IMR-90 (cell line): ENCODE measurements around the gene DAG1. TPM values are rescaled to one million over a fixed set of nuclear protein-coding genes. Genes with fewer than 3 reads are reported as not detected.

Source experiments
- ATAC-seq: fragments of 200-7000 bp; cut with Tn5 transposase; 2 replicates; pipeline ENCODE4 v1.9.1; 2020; ENCODE audit warnings: low read depth, mild to moderate bottlenecking, moderate library complexity
- BruUV-seq: library from RNA; stranded (reverse); fragments of 400-500 nt; replicated peaks from 2 replicates; lab custom pipeline; 2021; lab: Mats Ljungman, UMichigan
- CTCF ChIA-PET: fragments of 300-600 bp; formaldehyde crosslinking; extraction: SDS; loops from one replicate; lab custom pipeline; 2021; ENCODE audit warnings: antibody characterized with exemption; lab: Yijun Ruan, JAX
- POLR2A ChIA-PET: fragments of 300-600 bp; sonication (Branson Sonifier 250); formaldehyde crosslinking; loops from one replicate; lab custom pipeline; 2022; ENCODE audit warnings: antibody characterized with exemption; ENCODE audit not compliant: unreplicated experiment; lab: Charles Lee
- DNase-seq: peaks from one replicate; pipeline ENCODE4 v3.0.0; 2013
- H2AFZ ChIP-seq: replicated peaks from 2 replicates; pipeline ENCODE3; 2013; ENCODE audit warnings: low read length, mild to moderate bottlenecking; ENCODE audit not compliant: poor library complexity
- H2AK5ac ChIP-seq: 2 replicates; pipeline ENCODE4 v1.6.1; 2013; ENCODE audit warnings: low read depth, low read length, inconsistent platforms
- H2AK9ac ChIP-seq: replicated peaks from 2 replicates; pipeline ENCODE3; 2013; ENCODE audit warnings: mild to moderate bottlenecking, low read depth, low read length, moderate library complexity; ENCODE audit not compliant: poor library complexity
- H2BK120ac ChIP-seq: 2 replicates; pipeline ENCODE4 v1.6.1; 2013; ENCODE audit warnings: low read depth, low read length, inconsistent platforms
- H2BK15ac ChIP-seq: 3 replicates; pipeline ENCODE4 v1.6.1; 2013; ENCODE audit warnings: low read depth, low read length, inconsistent platforms
- H2BK20ac ChIP-seq: 2 replicates; pipeline ENCODE4 v1.6.1; 2013; ENCODE audit warnings: low read depth, mild to moderate bottlenecking, inconsistent platforms, low read length, moderate library complexity
- H2BK5ac ChIP-seq: 2 replicates; pipeline ENCODE4 v1.6.1; 2013; ENCODE audit warnings: mild to moderate bottlenecking, low read depth, low read length, inconsistent platforms; ENCODE audit not compliant: poor library complexity, severe bottlenecking
- H3K14ac ChIP-seq: replicated peaks from 2 replicates; pipeline ENCODE4 v1.6.1; 2013; ENCODE audit warnings: low read depth, low read length, inconsistent platforms
- H3K18ac ChIP-seq: 2 replicates; pipeline ENCODE4 v1.6.1; 2013; ENCODE audit warnings: low read depth, low read length, control low read depth
- H3K23ac ChIP-seq: 2 replicates; pipeline ENCODE4 v1.6.1; 2013; ENCODE audit warnings: low read depth, low read length, inconsistent platforms
- H3K27ac ChIP-seq: 2 replicates; pipeline ENCODE4 v1.5.1; 2013; ENCODE audit warnings: mild to moderate bottlenecking, control low read depth, low read length; ENCODE audit not compliant: insufficient read depth
- H3K27me3 ChIP-seq: 2 replicates; pipeline ENCODE4 v1.6.1; 2013; ENCODE audit warnings: low read length; ENCODE audit not compliant: control insufficient read depth, insufficient read depth
- H3K36me3 ChIP-seq: 2 replicates; pipeline ENCODE4 v1.6.1; 2013; ENCODE audit warnings: low read length, mixed read lengths; ENCODE audit not compliant: control insufficient read depth, insufficient read depth
- H3K4ac ChIP-seq: 2 replicates; pipeline ENCODE4 v1.6.1; 2013; ENCODE audit warnings: low read depth, low read length, inconsistent platforms
- H3K4me1 ChIP-seq: 2 replicates; pipeline ENCODE4 v1.6.1; 2013; ENCODE audit warnings: low read length, mixed read lengths; ENCODE audit not compliant: control insufficient read depth, insufficient read depth
- H3K4me2 ChIP-seq: 2 replicates; pipeline ENCODE4 v1.6.1; 2013; ENCODE audit warnings: low read depth, mild to moderate bottlenecking, control low read depth, low read length, moderate library complexity
- H3K4me3 ChIP-seq: 2 replicates; pipeline ENCODE4 v1.5.1; 2013; ENCODE audit warnings: low read depth, mild to moderate bottlenecking, control low read depth, low read length, moderate library complexity; ENCODE audit not compliant: insufficient read depth
- H3K56ac ChIP-seq: 2 replicates; pipeline ENCODE4 v1.6.1; 2013; ENCODE audit warnings: low read length, inconsistent platforms; ENCODE audit not compliant: insufficient read depth; ENCODE audit errors: extremely low read depth
- H3K79me1 ChIP-seq, 2 experiments: 2 replicates each; pipeline ENCODE4 v1.6.1; 2013; ENCODE audit warnings: low read length in 2 of 2, inconsistent platforms in 1 of 2, low read depth in 1 of 2
- H3K9ac ChIP-seq: 2 replicates; pipeline ENCODE4 v1.6.1; 2013; ENCODE audit warnings: low read depth, low read length, control low read depth
- H3K9me1 ChIP-seq: 2 replicates; pipeline ENCODE4 v1.6.1; 2013; ENCODE audit warnings: low read length, inconsistent platforms; ENCODE audit not compliant: insufficient read depth
- H3K9me3 ChIP-seq: 2 replicates; pipeline ENCODE4 v1.6.1; 2013; ENCODE audit warnings: low read length; ENCODE audit not compliant: control insufficient read depth, insufficient read depth
- H4K20me1 ChIP-seq: 2 replicates; pipeline ENCODE4 v1.6.1; 2013; ENCODE audit warnings: low read length, inconsistent platforms; ENCODE audit not compliant: insufficient read depth
- H4K5ac ChIP-seq: 2 replicates; pipeline ENCODE4 v1.6.1; 2013; ENCODE audit warnings: mild to moderate bottlenecking, low read depth, low read length, control low read depth
- H4K8ac ChIP-seq, 2 experiments: 2 replicates each; pipeline ENCODE4 v1.6.1; 2013; ENCODE audit warnings: low read depth in 2 of 2, low read length in 2 of 2, control low read depth in 1 of 2, inconsistent platforms in 1 of 2
- H4K91ac ChIP-seq: 2 replicates; pipeline ENCODE4 v1.6.1; 2013; ENCODE audit warnings: low read depth, low read length, inconsistent platforms; ENCODE audit not compliant: insufficient read depth
- CEBPB ChIP-seq: IDR thresholded peaks from 2 replicates; pipeline ENCODE4 v1.6.1; 2012; ENCODE audit warnings: low read depth, low read length, improper control_type of control experiment
- CHD1 ChIP-seq: IDR thresholded peaks from 2 replicates; pipeline ENCODE4 v1.6.1; 2012; ENCODE audit warnings: low read depth, low read length, improper control_type of control experiment
- ELK1 ChIP-seq: fragments of 150-350 bp; IDR thresholded peaks from 2 replicates; pipeline ENCODE4 v1.6.1; 2016; ENCODE audit warnings: low read depth, mild to moderate bottlenecking, low read length, moderate library complexity, borderline replicate concordance
- FOS ChIP-seq: fragments of 150-350 bp; IDR thresholded peaks from 2 replicates; pipeline ENCODE4 v1.6.1; 2016; ENCODE audit warnings: low read depth, low read length
- MAZ ChIP-seq: IDR thresholded peaks from 2 replicates; pipeline ENCODE4 v1.6.1; 2012; ENCODE audit warnings: low read depth, mild to moderate bottlenecking, low read length, improper control_type of control experiment, moderate library complexity, borderline replicate concordance
- NFE2L2 ChIP-seq: fragments of 150-350 bp; IDR thresholded peaks from 2 replicates; pipeline ENCODE4 v1.6.1; 2016; ENCODE audit warnings: low read depth, mild to moderate bottlenecking, low read length
- POLR2A ChIP-seq: IDR thresholded peaks from 2 replicates; pipeline ENCODE4 v1.6.1; 2012; ENCODE audit warnings: mild to moderate bottlenecking, low read depth, low read length
- RCOR1 ChIP-seq: IDR thresholded peaks from 2 replicates; pipeline ENCODE4 v1.6.1; 2012; ENCODE audit warnings: mild to moderate bottlenecking, low read length, improper control_type of control experiment; ENCODE audit not compliant: insufficient replicate concordance
- RFX5 ChIP-seq: IDR thresholded peaks from 2 replicates; pipeline ENCODE4 v1.8.0; 2012; ENCODE audit warnings: low read depth, mild to moderate bottlenecking, low read length, moderate library complexity
- SMC3 ChIP-seq: fragments of 150-350 bp; IDR thresholded peaks from 2 replicates; pipeline ENCODE4 v1.6.1; 2016; ENCODE audit warnings: low read depth, mild to moderate bottlenecking, antibody characterized with exemption, low read length, moderate library complexity
- WGBS, 2 experiments: methylation state at CpG; one replicate each; pipeline versions ENCODE4 v1.1.5 to v1.1.7; 2013; ENCODE audit warnings: missing lambda C conversion rate in 2 of 2; ENCODE audit not compliant: insufficient read length in 1 of 2; ENCODE audit errors: extremely low coverage in 2 of 2; 5-methylcytosine and 5-hydroxymethylcytosine counted together
- dilution Hi-C: fragments of 300-500 bp; cut with HindIII; formaldehyde crosslinking; loops from one replicate; pipeline ENCODE4 v1.14.3; 2018; ENCODE audit warnings: low sequenced_read_pairs; ENCODE audit not compliant: unreplicated experiment
- in situ Hi-C: fragments of 300-500 bp; cut with MboI; formaldehyde crosslinking; loops from 3 replicates; pipeline ENCODE4 v1.14.3; 2019; ENCODE audit warnings: low sequenced_read_pairs, inconsistent platforms, mixed read lengths
- intact Hi-C: fragments of 100-400 bp; cut with micrococcal nuclease; formaldehyde crosslinking; loops from 2 replicates; pipeline ENCODE4 v1.10.0; 2022
- polyA plus RNA-seq, 3 experiments: library from polyadenylated mRNA; depleted of rRNA; stranded (reverse); fragments of >200 nt; gene quantifications; 2 replicates each; pipeline ENCODE4 v1.2.3, GENCODE V29; 2012; ENCODE audit warnings: low replicate concordance in 1 of 3
- total RNA-seq: library from RNA; depleted of rRNA; stranded (reverse); fragments of >200 nt; gene quantifications from 2 replicates; pipeline ENCODE4 v1.2.3, GENCODE V29; 2012

DAG1 gene
- total and polyA plus RNA-seq, 2 of the 4 experiments (the other 2 are of a cell fraction): 31.0 to 40.2 TPM

- Histone ChIP-seq H3K9me3 (no peaks in the 10 kb centered on the region), H3K4me2 (no peak overlapping the region), H3K27ac (no peak overlapping the region), H2BK20ac (peak overlapping the region; percentile 20; the same call in 1 of the 2 replicates), H3K4me3 (no peak overlapping the region), H3K56ac (no peak overlapping the region), H4K91ac (peak overlapping the region; percentile 15; the same call in 1 of the 2 replicates), H3K14ac (no peak overlapping the region), H3K79me1 (peaks cover 0 to 4% of the 10 kb centered on the region in 2 experiments; a peak in 3 of 4 replicates), H2BK120ac (peak overlapping the region; percentile 36), H3K9ac (no peak overlapping the region), H4K20me1 (peaks cover 3% of the 10 kb centered on the region), H2BK15ac (no peak overlapping the region), H2BK5ac (peak overlapping the region; percentile 3), H2AFZ (peak overlapping the region; percentile 66), H2AK5ac (peak overlapping the region; percentile 58; the same call in 1 of the 2 replicates), H4K8ac (no peak overlapping the region), H3K18ac (no peak overlapping the region), H3K36me3 (no peaks in the 10 kb centered on the region), H3K9me1 (peaks cover 9% of the 10 kb centered on the region), H3K4me1 (peaks cover 18% of the 10 kb centered on the region), H3K4ac (no peak overlapping the region), H2AK9ac (no peak overlapping the region), H3K23ac (no peak overlapping the region), H4K5ac (no peak overlapping the region), H3K27me3 (no peaks in the 10 kb centered on the region)
- no TSS peak for BruUV-seq
- ATAC-seq: no peak
- TF ChIP-seq CEBPB: no peak
- TF ChIP-seq ELK1: no peak
- no peak for TF ChIP-seq NFE2L2
- TF ChIP-seq SMC3: no peak
- no peak for TF ChIP-seq RCOR1
- no peak for TF ChIP-seq CHD1
- TF ChIP-seq MAZ: no peak
- TF ChIP-seq FOS: no peak
- TF ChIP-seq POLR2A: no peak
- no peak for TF ChIP-seq RFX5
- intact Hi-C loops: no loop called here
- DNase-seq: no peak
- in situ Hi-C loops: no loop called here
- POLR2A ChIA-PET: no interaction called here
- CTCF ChIA-PET: no interaction called here
- 71% methylated on average over 1 of the region's 2 CpGs; no CpG with 5 or more reads in 1 of the 2 experiments for WGBS, 2 experiments
- dilution Hi-C loops: no loop called here
Observed at GRCh38 chr3:49466085-49466484, 4.0 kb upstream of the DAG1 start.
